SJCRH30 (cell line): ENCODE results near the gene SNAPC2. TPM values are rescaled to one million over a fixed set of nuclear protein-coding genes. Genes with fewer than 3 reads are reported as not detected.
"Not testable (repeated sequence)": the region's sequence is repeated elsewhere in the genome, so short reads cannot be mapped to it uniquely, and the experiment has no call there.

Experiments used
- DNase-seq, 2 experiments: peaks; one replicate each; pipeline ENCODE4 v3.0.0-alpha.2; 2015 to 2020
- H3K27ac ChIP-seq: fragments of 250-450 bp; sonication (Bioruptor Pico); 2 replicates; pipeline ENCODE4 v1.5.1; 2020; ENCODE audit warnings: mild to moderate bottlenecking, moderate library complexity
- H3K27me3 ChIP-seq: fragments of 250-450 bp; sonication (Bioruptor Pico); 2 replicates; pipeline ENCODE4 v1.5.1; 2020; ENCODE audit warnings: mild to moderate bottlenecking, moderate library complexity
- H3K36me3 ChIP-seq: fragments of 250-450 bp; sonication (Bioruptor Pico); 2 replicates; pipeline ENCODE4 v1.5.1; 2020; ENCODE audit warnings: mild to moderate bottlenecking, moderate library complexity
- H3K4me1 ChIP-seq: fragments of 250-450 bp; sonication (Bioruptor Pico); 2 replicates; pipeline ENCODE4 v1.5.1; 2020; ENCODE audit warnings: mild to moderate bottlenecking, moderate library complexity
- H3K4me3 ChIP-seq: fragments of 250-450 bp; sonication (Bioruptor Pico); 2 replicates; pipeline ENCODE4 v1.5.1; 2020; ENCODE audit warnings: mild to moderate bottlenecking, moderate library complexity
- H3K9me3 ChIP-seq: fragments of 250-450 bp; sonication (Bioruptor Pico); replicated peaks from 2 replicates; pipeline ENCODE4 v1.5.1; 2020; ENCODE audit warnings: mild to moderate bottlenecking, moderate library complexity
- total RNA-seq: library from RNA; depleted of rRNA; stranded (reverse); fragments of >200 nt; shearing (Covaris generic); gene quantifications from 2 replicates; pipeline ENCODE4 v1.2.3, GENCODE V29; 2014

Gene SNAPC2
- total RNA-seq, 1 experiment from 2014 or later = 15.8 TPM

GRCh38 chr19:7942981-7943443, 22.9 kb downstream of the SNAPC2 start:
- H3K36me3 ChIP-seq = peaks cover 6% of the 10 kb centered on the region; the same call in 1 of the 2 replicates
- H3K4me3 ChIP-seq = peak overlapping the region; percentile 82
- H3K9me3 ChIP-seq = no peaks in the 10 kb centered on the region
- H3K27ac ChIP-seq = peak overlapping the region; percentile 82
- no peaks in the 10 kb centered on the region for H3K27me3 ChIP-seq
- no peaks in the 10 kb centered on the region for H3K4me1 ChIP-seq
- DNase-seq = no peak

- DNase-seq = peak; percentile 99
- no peaks in the 10 kb centered on the region for H3K4me1 ChIP-seq
- H3K27me3 ChIP-seq = no peaks in the 10 kb centered on the region
- H3K4me3 ChIP-seq = peak within 1 kb of the TSS; percentile 82
- peak within 1 kb of the TSS; percentile 82 for H3K27ac ChIP-seq
- H3K36me3 ChIP-seq = peaks cover 6% of the 10 kb centered on the region; the same call in 1 of the 2 replicates
- H3K9me3 ChIP-seq = no peaks in the 10 kb centered on the region
Observed at GRCh38 chr19:7943444-7944176, 23.5 kb downstream of the SNAPC2 start, which contains the start of gene TIMM44. TIMM44 (minus strand) TSS chr19:7943666; CDS start chr19:7943651, 15 bp downstream.

DNA sequence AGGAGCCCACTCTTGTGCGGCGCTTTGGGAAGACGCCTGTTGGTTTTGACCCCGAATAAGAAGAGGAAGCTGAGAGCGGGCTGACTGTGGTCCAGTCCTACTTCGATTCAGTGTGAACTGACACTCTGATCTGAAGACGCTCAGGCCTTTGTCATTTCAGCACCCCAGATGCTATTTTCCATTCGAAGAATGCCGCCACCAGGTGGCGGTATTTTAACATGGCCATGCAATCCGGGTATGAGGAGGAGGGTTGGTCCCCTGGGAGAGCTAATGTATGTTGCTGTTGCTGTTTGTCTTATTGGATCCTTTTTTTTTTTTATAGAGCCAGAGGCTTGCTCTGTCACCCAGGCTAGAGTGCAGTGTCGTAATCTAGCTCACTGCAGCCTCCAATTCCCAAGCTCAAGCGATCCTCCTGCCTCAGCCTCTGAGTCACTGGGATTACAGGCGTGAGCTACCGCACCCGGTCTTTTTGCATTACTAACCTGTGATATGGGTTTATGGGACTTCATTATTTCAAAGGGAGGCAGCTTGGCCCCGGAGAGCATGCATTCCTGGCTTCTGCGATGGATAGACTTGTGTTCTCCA, 24.1 kb downstream of the SNAPC2 start:
- peak; percentile 92 to 96 for DNase-seq
- H3K9me3 ChIP-seq = no peaks in the 10 kb centered on the region
- peak overlapping the region; percentile 82 for H3K4me3 ChIP-seq
- peak overlapping the region; percentile 82 for H3K27ac ChIP-seq
- H3K27me3 ChIP-seq = no peaks in the 10 kb centered on the region
- peaks cover 6% of the 10 kb centered on the region; the same call in 1 of the 2 replicates for H3K36me3 ChIP-seq
- no peaks in the 10 kb centered on the region for H3K4me1 ChIP-seq

DNA sequence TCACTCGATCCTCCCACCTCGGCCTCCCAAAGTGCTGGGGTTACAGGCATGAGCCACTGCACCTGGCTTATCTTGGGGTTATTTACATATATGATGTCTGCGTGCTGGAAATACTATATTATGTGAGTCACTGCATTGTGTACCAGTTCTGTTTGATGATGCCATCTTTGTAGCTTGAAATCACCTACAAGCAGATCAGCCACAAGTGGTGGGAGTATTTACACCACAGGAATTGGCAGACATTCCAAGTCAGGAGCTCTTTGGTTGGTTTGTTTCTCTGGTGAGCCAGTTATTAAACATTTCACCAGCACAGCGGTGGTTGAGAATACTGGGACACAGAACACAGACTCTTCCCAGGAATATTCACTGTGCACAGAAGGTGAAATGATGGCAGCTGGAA, 27.8 kb downstream of the SNAPC2 start:
- Histone ChIP-seq H3K4me1 (no peaks in the 10 kb centered on the region), H3K9me3 (no peaks in the 10 kb centered on the region), H3K27me3 (no peaks in the 10 kb centered on the region), H3K27ac (no peak overlapping the region), H3K36me3 (no peaks in the 10 kb centered on the region), H3K4me3 (no peak overlapping the region)
- DNase-seq = no peak

DNA sequence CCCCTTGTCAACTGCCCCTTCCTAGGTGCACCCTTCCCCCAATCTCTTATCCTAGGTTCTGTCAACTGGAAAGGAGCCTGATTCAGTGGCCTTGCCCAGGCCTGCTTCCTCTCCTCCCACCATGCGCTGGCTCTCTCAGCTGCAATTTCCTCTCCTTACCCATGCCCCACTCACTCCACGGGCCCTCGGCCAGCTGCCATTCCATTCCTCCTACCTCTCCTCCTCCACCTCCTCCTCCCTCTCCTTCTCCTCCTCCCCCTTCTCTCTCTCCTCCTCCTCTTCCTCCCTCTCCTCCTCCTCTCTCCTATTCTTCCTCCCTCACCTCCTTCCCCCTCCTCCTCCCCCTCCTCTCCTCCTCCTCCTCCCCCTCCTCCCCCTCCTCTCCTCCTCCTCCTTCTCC, 32.9 kb downstream of the SNAPC2 start:
- no peaks in the 10 kb centered on the region for H3K4me1 ChIP-seq
- no peaks in the 10 kb centered on the region for H3K36me3 ChIP-seq
- no peak overlapping the region for H3K4me3 ChIP-seq
- H3K27me3 ChIP-seq = no peaks in the 10 kb centered on the region
- H3K9me3 ChIP-seq = no peaks in the 10 kb centered on the region
- H3K27ac ChIP-seq = no peak overlapping the region
- no peak for DNase-seq

GRCh38 chr19:7953576-7953975, 33.4 kb downstream of the SNAPC2 start:
- Histone ChIP-seq H3K4me3 (no peak overlapping the region), H3K27ac (no peak overlapping the region), H3K36me3 (no peaks in the 10 kb centered on the region), H3K9me3 (no peaks in the 10 kb centered on the region), H3K4me1 (no peaks in the 10 kb centered on the region), H3K27me3 (no peaks in the 10 kb centered on the region)
- no peak for DNase-seq

DNA sequence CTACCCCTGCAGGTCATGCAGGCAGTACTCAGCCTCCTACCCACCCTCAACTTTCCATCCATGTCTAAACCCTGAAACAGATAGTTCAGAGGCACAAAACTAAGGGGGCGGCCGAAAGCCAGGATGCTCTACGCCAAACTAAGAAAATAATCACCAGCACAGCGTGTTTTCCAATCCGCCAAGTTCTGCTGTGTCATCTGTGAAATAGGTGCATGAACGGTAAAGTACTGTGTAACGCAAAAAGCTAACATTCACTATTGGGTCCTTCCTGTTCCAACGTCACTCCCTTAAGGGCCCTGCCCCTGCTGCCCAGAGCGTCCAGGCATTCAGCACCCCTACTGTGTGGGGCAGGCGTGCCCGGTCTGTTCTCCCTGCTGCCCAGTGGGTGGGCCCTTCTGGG, 35.6 kb downstream of the SNAPC2 start:
- no peaks in the 10 kb centered on the region for H3K9me3 ChIP-seq
- H3K36me3 ChIP-seq = no peaks in the 10 kb centered on the region
- H3K27me3 ChIP-seq = no peaks in the 10 kb centered on the region
- no peak overlapping the region for H3K4me3 ChIP-seq
- H3K27ac ChIP-seq = no peak overlapping the region
- no peak for DNase-seq
- no peaks in the 10 kb centered on the region for H3K4me1 ChIP-seq

DNA sequence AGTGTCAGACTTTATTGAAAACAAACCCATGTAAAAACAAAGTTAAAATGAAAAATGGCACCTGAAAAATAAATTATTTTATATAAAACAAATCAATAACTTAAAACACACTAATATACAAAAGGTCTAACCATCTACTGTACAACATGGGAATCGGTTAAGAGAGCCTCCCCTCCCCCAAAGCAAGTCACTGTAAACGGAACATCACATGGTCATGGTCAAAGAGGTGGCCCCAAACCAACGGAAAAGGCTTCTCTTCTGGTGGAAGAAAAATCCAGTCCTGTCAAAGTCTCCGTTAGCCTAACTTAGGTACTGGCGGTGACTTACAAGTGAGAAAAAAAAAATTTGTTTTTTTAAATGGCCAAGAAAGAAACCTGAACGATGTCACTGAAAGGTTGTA, 39.1 kb downstream of the SNAPC2 start:
- Histone ChIP-seq H3K27me3 (no peaks in the 10 kb centered on the region), H3K4me1 (no peaks in the 10 kb centered on the region), H3K36me3 (peaks cover 11% of the 10 kb centered on the region), H3K27ac (no peak overlapping the region), H3K4me3 (no peak overlapping the region), H3K9me3 (no peaks in the 10 kb centered on the region)
- no peak for DNase-seq

DNA sequence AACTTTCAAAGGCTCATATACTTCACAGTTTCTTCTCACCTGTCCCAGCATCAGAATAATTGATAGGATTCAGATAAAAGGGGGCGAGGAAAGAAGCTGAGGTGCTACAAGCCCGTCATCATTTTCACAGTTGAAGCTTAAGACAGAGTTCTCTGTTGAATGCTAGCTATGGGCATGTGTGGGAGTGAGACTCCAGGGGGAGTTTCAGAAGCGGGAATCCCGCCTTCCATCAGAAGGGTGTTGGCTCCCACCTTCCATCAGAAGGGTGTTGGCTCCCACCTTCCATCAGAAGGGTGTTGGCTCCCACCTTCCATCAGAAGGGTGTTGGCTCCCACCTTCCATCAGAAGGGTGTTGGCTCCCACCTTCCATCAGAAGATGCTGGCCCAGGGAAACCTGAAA, 40.9 kb downstream of the SNAPC2 start:
- H3K9me3 ChIP-seq, H3K4me1 ChIP-seq, DNase-seq, H3K27me3 ChIP-seq, H3K27ac ChIP-seq, H3K4me3 ChIP-seq: not testable (repeated sequence)
- peaks cover 19% of the 10 kb centered on the region for H3K36me3 ChIP-seq

- no peak for DNase-seq
- Histone ChIP-seq H3K4me1 (no peaks in the 10 kb centered on the region), H3K4me3 (no peak overlapping the region), H3K9me3 (no peaks in the 10 kb centered on the region), H3K27me3 (no peaks in the 10 kb centered on the region), H3K36me3 (peaks cover 26% of the 10 kb centered on the region), H3K27ac (no peak overlapping the region)
Observed at GRCh38 chr19:7961920-7962626, 41.9 kb downstream of the SNAPC2 start.

DNA sequence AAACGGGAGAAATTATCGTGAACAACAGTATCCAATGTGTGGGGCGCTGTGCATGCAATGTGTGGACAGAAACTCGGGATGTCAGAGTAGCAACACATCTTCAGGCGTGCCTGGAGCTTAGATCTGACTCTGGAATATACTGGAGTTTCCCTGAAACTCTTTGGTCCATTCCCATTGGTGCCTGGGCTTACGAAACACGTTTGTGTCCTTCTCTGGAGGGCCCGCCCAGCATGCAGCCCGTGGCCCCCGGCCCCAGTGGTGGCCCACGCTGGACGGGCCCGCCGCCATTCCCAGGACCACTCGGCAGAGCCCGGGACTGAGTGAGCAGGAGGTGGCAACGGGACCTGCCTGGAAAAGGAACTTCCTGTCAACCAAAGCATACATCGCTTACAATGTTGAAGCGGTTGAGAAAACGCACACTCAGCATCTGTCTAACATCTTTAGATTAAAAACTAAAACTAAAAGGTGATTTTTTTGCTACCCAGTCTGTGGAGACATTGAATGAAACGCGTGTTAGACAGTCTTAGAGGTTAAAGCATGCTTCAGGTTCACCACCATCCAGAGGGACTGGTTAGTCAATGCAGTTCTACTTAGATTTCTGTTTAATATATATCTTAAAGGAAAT, 42.6 kb downstream of the SNAPC2 start:
- no peak overlapping the region for H3K4me3 ChIP-seq
- H3K27ac ChIP-seq = no peak overlapping the region
- no peaks in the 10 kb centered on the region for H3K9me3 ChIP-seq
- no peaks in the 10 kb centered on the region for H3K4me1 ChIP-seq
- no peaks in the 10 kb centered on the region for H3K27me3 ChIP-seq
- H3K36me3 ChIP-seq = peaks cover 33% of the 10 kb centered on the region
- no peak for DNase-seq

- Histone ChIP-seq H3K4me1 (no peaks in the 10 kb centered on the region), H3K4me3 (no peak overlapping the region), H3K27me3 (no peaks in the 10 kb centered on the region), H3K36me3 (peaks cover 36% of the 10 kb centered on the region), H3K9me3 (no peaks in the 10 kb centered on the region), H3K27ac (no peak overlapping the region)
- no peak for DNase-seq
Observed at GRCh38 chr19:7963566-7963965, 43.4 kb downstream of the SNAPC2 start.

DNA sequence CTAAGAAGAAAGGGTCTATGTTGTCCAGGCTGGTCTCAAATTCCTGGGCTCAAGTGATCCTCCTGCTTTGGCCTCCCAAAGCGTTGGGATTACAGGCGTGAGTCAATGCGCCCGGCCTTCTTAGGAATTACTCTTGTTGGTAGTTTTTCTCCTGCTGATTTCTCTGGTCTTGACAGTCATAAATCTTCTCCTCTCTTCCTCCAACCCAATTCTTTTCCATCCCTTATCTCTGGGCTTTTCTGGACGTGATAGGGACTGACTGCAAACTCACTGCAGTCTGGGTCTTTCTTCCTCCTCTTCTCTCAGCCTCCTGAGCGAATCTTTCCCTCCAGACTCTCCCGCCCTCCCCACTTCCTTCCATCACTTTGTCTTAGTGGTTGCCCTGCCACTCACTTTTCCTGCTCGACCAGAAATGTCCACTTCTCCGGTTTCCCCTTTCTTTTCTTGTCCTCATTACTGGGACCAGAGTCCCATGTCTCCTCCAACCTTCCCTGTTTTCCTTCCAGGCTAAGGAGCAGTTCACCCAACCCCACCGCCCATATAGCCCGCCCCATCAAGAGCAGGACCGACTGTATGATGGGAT, 45.2 kb downstream of the SNAPC2 start:
- Histone ChIP-seq H3K9me3 (no peaks in the 10 kb centered on the region), H3K4me1 (no peaks in the 10 kb centered on the region), H3K36me3 (peaks cover 40% of the 10 kb centered on the region), H3K27me3 (no peaks in the 10 kb centered on the region), H3K27ac (no peak overlapping the region), H3K4me3 (no peak overlapping the region)
- DNase-seq = no peak

- no peak for DNase-seq
Observed at GRCh38 chr19:7965921-7966665, 46.0 kb downstream of the SNAPC2 start.

More at GRCh38 chr19:7965921-7966665, 46.0 kb downstream of the SNAPC2 start:
- H3K9me3 ChIP-seq = no peaks in the 10 kb centered on the region
- H3K36me3 ChIP-seq = peaks cover 44% of the 10 kb centered on the region
- H3K27me3 ChIP-seq = no peaks in the 10 kb centered on the region
- H3K27ac ChIP-seq = no peak overlapping the region
- H3K4me1 ChIP-seq = no peaks in the 10 kb centered on the region
- H3K4me3 ChIP-seq = no peak overlapping the region
